Common myeloid progenitor, CD34-positive (primary cell): ENCODE measurements around the gene BTBD17.

ENCODE experiments used
- CTCF ChIA-PET: fragments of 350-600 bp; sonication (Branson Sonifier 250); formaldehyde crosslinking; loops from one replicate; lab custom pipeline; 2021; ENCODE audit warnings: antibody characterized with exemption; lab: Charles Lee
- POLR2A ChIA-PET: fragments of 350-600 bp; sonication (Branson Sonifier 250); formaldehyde crosslinking; loops from one replicate; lab custom pipeline; 2021; ENCODE audit warnings: antibody characterized with exemption; lab: Charles Lee
- DNase-seq, 3 donors: peaks; one replicate each; pipeline versions ENCODE4 v3.0.0 to v3.0.0-alpha.2; 2013
- H3K27ac ChIP-seq, 2 experiments: 1 replicate in 1 of 2; 2 replicates in 1 of 2; pipeline ENCODE4 v1.7.0; 2013; ENCODE audit warnings: inconsistent platforms in 2 of 2, low read length in 2 of 2, mild to moderate bottlenecking in 2 of 2, low read depth in 1 of 2, moderate library complexity in 1 of 2; ENCODE audit not compliant: severe bottlenecking in 2 of 2, insufficient read depth in 1 of 2, poor library complexity in 1 of 2
- H3K27me3 ChIP-seq, 5 experiments: replicated peaks in 2 of 5; 1 replicate in 3 of 5; 2 replicates in 2 of 5; pipeline versions ENCODE4 v1.6.1 to v1.7.0; 2013; ENCODE audit warnings: low read length in 4 of 5, mild to moderate bottlenecking in 2 of 5, moderate library complexity in 2 of 5, inconsistent platforms in 1 of 5; ENCODE audit not compliant: insufficient read depth in 5 of 5, control insufficient read depth in 4 of 5
- H3K36me3 ChIP-seq, 4 experiments: 1 replicate in 2 of 4; 2 replicates in 2 of 4; pipeline versions ENCODE4 v1.6.1 to v1.7.0; 2013; ENCODE audit warnings: low read length in 3 of 4, control low read depth in 1 of 4, mild to moderate bottlenecking in 1 of 4; ENCODE audit not compliant: control insufficient read depth in 4 of 4, insufficient read depth in 4 of 4
- H3K4me1 ChIP-seq, 4 experiments: 1 replicate in 3 of 4; 2 replicates in 1 of 4; pipeline versions ENCODE4 v1.6.1 to v1.7.1; 2013; ENCODE audit warnings: low read length in 3 of 4, mild to moderate bottlenecking in 3 of 4, control low read depth in 1 of 4, inconsistent platforms in 1 of 4, moderate library complexity in 1 of 4; ENCODE audit not compliant: control insufficient read depth in 4 of 4, insufficient read depth in 4 of 4; ENCODE audit errors: control extremely low read depth in 1 of 4
- H3K4me3 ChIP-seq, 7 experiments: 1 replicate in 4 of 7; 2 replicates in 3 of 7; pipeline versions ENCODE4 v1.5.1 to v1.7.0; 2013; ENCODE audit warnings: mild to moderate bottlenecking in 7 of 7, low read length in 6 of 7, moderate library complexity in 6 of 7, inconsistent platforms in 2 of 7, low read depth in 2 of 7, control low read depth in 1 of 7; ENCODE audit not compliant: insufficient read depth in 4 of 7, control insufficient read depth in 1 of 7; ENCODE audit errors: extremely low read depth in 1 of 7
- H3K9me3 ChIP-seq, 5 experiments: 1 replicate in 4 of 5; 2 replicates in 1 of 5; pipeline versions ENCODE4 v1.6.1 to v1.7.1; 2013; ENCODE audit warnings: low read length in 4 of 5, mild to moderate bottlenecking in 2 of 5, inconsistent platforms in 1 of 5, low read depth in 1 of 5, moderate library complexity in 1 of 5; ENCODE audit not compliant: control insufficient read depth in 4 of 5, insufficient read depth in 2 of 5; ENCODE audit errors: control extremely low read depth in 1 of 5
- WGBS: methylation state at CpG from one replicate; pipeline ENCODE4 v1.1.5; 2013; ENCODE audit not compliant: insufficient coverage; 5-methylcytosine and 5-hydroxymethylcytosine counted together

The BTBD17 gene

GRCh38 chr17:74354561-74354960 lies 7.1 kb downstream of the BTBD17 start:
- CTCF ChIA-PET, result interaction anchor here (1.0 to 18.8 kb wide), 6 partner anchors 11 to 57 kb away, joined by 3 to 185 read pairs (median 8); partner anchors contain the start of gene GPR142
- no peaks in the 10 kb centered on the region for H3K9me3 ChIP-seq
- peaks cover 0 to 89% (median 40%) of the 10 kb centered on the region in 5 experiments for H3K27me3 ChIP-seq
- H3K27ac ChIP-seq, result no peak overlapping the region
- POLR2A ChIA-PET, result no interaction called here
- peaks cover 0 to 31% (median 21%) of the 10 kb centered on the region in 4 experiments for H3K4me1 ChIP-seq
- 87% methylated on average over 8 of the region's 10 CpGs for WGBS
- no peak for DNase-seq
- H3K4me3 ChIP-seq, result no peak overlapping the region
- H3K36me3 ChIP-seq, result no peaks in the 10 kb centered on the region

GRCh38 chr17:74354123-74354522 lies 7.5 kb downstream of the BTBD17 start:
- CTCF ChIA-PET, result interaction anchor here (1.1 to 18.8 kb wide), 4 partner anchors 14 to 53 kb away, joined by 5 to 185 read pairs (median 16); partner anchors contain the start of gene GPR142
- peak; percentile 79 to 81 (median 81) for DNase-seq
- Histone ChIP-seq H3K27ac (no peak overlapping the region), H3K4me1 (peaks cover 0 to 31% (median 21%) of the 10 kb centered on the region in 4 experiments), H3K27me3 (peaks cover 0 to 91% (median 40%) of the 10 kb centered on the region in 5 experiments), H3K36me3 (no peaks in the 10 kb centered on the region), H3K9me3 (no peaks in the 10 kb centered on the region), H3K4me3 (peak overlapping the region in 1 of 7 experiments; percentile 28)
- WGBS, result 5% methylated on average over 29 of the region's 29 CpGs
- POLR2A ChIA-PET, result no interaction called here

- H3K36me3 ChIP-seq, result no peaks in the 10 kb centered on the region
- ChIA-PET POLR2A (interaction anchor here (0.6 kb wide), 1 partner anchor 133 kb away, joined by 3 read pairs; no protein-coding TSS in a partner anchor), CTCF (interaction anchor here (0.6 to 18.8 kb wide), 18 partner anchors 9 to 141 kb away, joined by 3 to 185 read pairs (median 4); partner anchors contain the start of genes BTBD17, GPR142 and TTYH2)
- no peak overlapping the region for H3K4me3 ChIP-seq
- H3K4me1 ChIP-seq, result peaks cover 0 to 31% (median 21%) of the 10 kb centered on the region in 4 experiments
- 71% methylated on average over 8 of the region's 10 CpGs for WGBS
- H3K9me3 ChIP-seq, result no peaks in the 10 kb centered on the region
- H3K27me3 ChIP-seq, result peaks cover 0 to 89% (median 37%) of the 10 kb centered on the region in 5 experiments
- no peak overlapping the region for H3K27ac ChIP-seq
- DNase-seq, result no peak
Measured at GRCh38 chr17:74353446-74354060, 8.1 kb downstream of the BTBD17 start.

- no peak overlapping the region for H3K27ac ChIP-seq
- 4% methylated on average over 54 of the region's 55 CpGs for WGBS
- peak overlapping the region in 1 of 7 experiments; percentile 26 for H3K4me3 ChIP-seq
- H3K27me3 ChIP-seq, result peaks cover 0 to 70% (median 32%) of the 10 kb centered on the region in 5 experiments
- H3K36me3 ChIP-seq, result no peaks in the 10 kb centered on the region
- H3K9me3 ChIP-seq, result no peaks in the 10 kb centered on the region
- ChIA-PET CTCF (interaction anchor here (0.8 to 18.8 kb wide), 16 partner anchors 10 to 144 kb away, joined by 3 to 185 read pairs (median 4); partner anchors contain the start of genes BTBD17, GPR142 and TTYH2), POLR2A (interaction anchor here (1.0 kb wide), 1 partner anchor 17 kb away, joined by 4 read pairs; no protein-coding TSS in a partner anchor)
- peak; percentile 43 to 70 (median 61) for DNase-seq
- peaks cover 0 to 18% (median 10%) of the 10 kb centered on the region in 4 experiments for H3K4me1 ChIP-seq
Measured at GRCh38 chr17:74351552-74352210, 10.0 kb downstream of the BTBD17 start.

GRCh38 chr17:74350486-74350885 lies 11.2 kb downstream of the BTBD17 start:
- H3K4me1 ChIP-seq, result peaks cover 0 to 14% (median 7%) of the 10 kb centered on the region in 4 experiments
- ChIA-PET POLR2A (interaction anchor here (0.7 kb wide), 1 partner anchor 820 kb away, joined by 5 read pairs; no protein-coding TSS in a partner anchor), CTCF (interaction anchor here (1.2 to 18.8 kb wide), 6 partner anchors 12 to 50 kb away, joined by 3 to 185 read pairs (median 19); partner anchors contain the start of genes BTBD17 and GPR142)
- 92% methylated on average over 20 of the region's 20 CpGs for WGBS
- H3K27me3 ChIP-seq, result peaks cover 0 to 58% (median 26%) of the 10 kb centered on the region in 5 experiments
- no peak overlapping the region for H3K27ac ChIP-seq
- no peaks in the 10 kb centered on the region for H3K36me3 ChIP-seq
- no peaks in the 10 kb centered on the region for H3K9me3 ChIP-seq
- no peak overlapping the region for H3K4me3 ChIP-seq
- no peak for DNase-seq

- POLR2A ChIA-PET, result no interaction called here
- Histone ChIP-seq H3K27ac (no peak overlapping the region), H3K9me3 (no peaks in the 10 kb centered on the region), H3K36me3 (no peaks in the 10 kb centered on the region), H3K27me3 (peaks cover 0 to 44% (median 26%) of the 10 kb centered on the region in 5 experiments), H3K4me1 (peaks cover 0 to 11% (median 5%) of the 10 kb centered on the region in 4 experiments), H3K4me3 (no peak overlapping the region)
- CTCF ChIA-PET, result interaction anchor here (0.9 to 18.8 kb wide), 5 partner anchors 9 to 43 kb away, joined by 3 to 185 read pairs (median 3); partner anchors contain the start of gene BTBD17
- WGBS, result 88% methylated on average over 19 of the region's 19 CpGs
- DNase-seq, result no peak
Measured at GRCh38 chr17:74349120-74349519, 12.5 kb downstream of the BTBD17 start.
